Measurements from ENCODE around the gene SLC25A12. TPM values are rescaled to one million over a fixed set of nuclear protein-coding genes. Genes with fewer than 3 reads are reported as not detected.

Gene SLC25A12
- total and polyA plus RNA-seq, 9 of the 15 experiments (the other 6 are each of a cell fraction or from before 2014, with no cell fraction given), result 13.5 to 36.5 (median 21.7) TPM

DNA sequence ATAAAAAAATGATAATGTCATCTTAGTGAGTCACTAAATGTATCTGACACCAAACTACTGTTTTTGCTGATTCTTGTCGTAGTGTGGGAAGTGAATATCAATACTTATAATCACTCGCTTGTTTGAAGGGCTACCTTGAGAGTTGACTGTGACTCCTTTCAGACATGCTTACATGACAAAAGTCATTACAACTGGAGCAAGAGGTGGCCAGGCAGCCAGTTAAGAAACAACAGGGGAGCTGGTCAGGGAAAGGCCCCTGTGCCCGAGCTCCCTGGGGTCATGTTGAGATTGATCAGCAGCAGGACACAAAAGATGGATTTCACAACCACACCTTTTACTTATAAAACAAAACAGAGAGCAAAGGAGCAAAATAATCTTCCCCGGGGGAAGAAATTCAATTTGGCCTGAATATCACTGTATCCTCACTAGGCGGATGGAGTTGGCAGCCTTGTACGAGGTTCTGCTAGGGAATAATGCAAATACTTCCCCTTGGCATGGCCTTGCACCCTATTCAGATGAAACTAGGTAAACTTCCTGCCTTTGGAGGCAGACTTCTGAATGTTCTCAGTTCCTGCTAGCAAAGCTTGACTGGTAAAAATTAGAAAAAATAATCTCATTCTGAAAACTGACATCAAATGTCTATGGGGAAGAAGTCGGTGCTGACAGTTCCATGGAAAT is 105.6 kb downstream of the SLC25A12 start:
- POLR2A ChIA-PET, result interaction anchor here (1.3 kb wide), 1 partner anchor 8 kb away, joined by 3 read pairs; no protein-coding TSS in a partner anchor
- Histone ChIP-seq H3K36me3 (ENCODE audit: control insufficient read depth, insufficient read depth, low read length) (peaks cover 58% of the 10 kb centered on the region), H3K4me1 (replicated peaks in 1 of 2; ENCODE audit: control insufficient read depth in 2 of 2, insufficient read depth in 2 of 2, low read length in 2 of 2) (no peaks in the 10 kb centered on the region), H3K27me3 (ENCODE audit: control insufficient read depth in 2 of 2, insufficient read depth in 2 of 2, low read length in 2 of 2) (no peaks in the 10 kb centered on the region), H4K20me1 (replicated peaks; ENCODE audit: control insufficient read depth, insufficient read depth, low read length) (no peaks in the 10 kb centered on the region), H2AFZ (ENCODE audit: low read depth, low read length) (no peak overlapping the region), H3K9me1 (ENCODE audit: control insufficient read depth, insufficient read depth, low read length) (no peaks in the 10 kb centered on the region), H3K4me2 (ENCODE audit: insufficient read depth, low read length) (no peak overlapping the region), H3K9me3 (replicated peaks; ENCODE audit: control insufficient read depth, insufficient read depth, low read depth, low read length) (no peaks in the 10 kb centered on the region), H3K4me3 (no peak overlapping the region), H3K27ac (ENCODE audit: extremely low read depth, low read depth, low read length) (no peak overlapping the region), H3K79me2 (ENCODE audit: control insufficient read depth, insufficient read depth, low read length) (no peaks in the 10 kb centered on the region), H3K9ac (ENCODE audit: insufficient read depth in 1 of 2, low read depth in 2 of 2, low read length in 2 of 2) (no peak overlapping the region)
- no peak for FAIRE-seq
- WGBS (ENCODE audit: insufficient coverage, low coverage, missing lambda C conversion rate), result 77% methylated on average over 7 of the region's 7 CpGs
- no TSS peak for BruUV-seq (replicated peaks)
- DNase-seq (ENCODE audit: extremely low read depth in 1 of 4, low spot score in 3 of 4), result no peak
- CTCF ChIA-PET (ENCODE audit: low intra/inter-chr PET ratio), result no interaction called here
- intact Hi-C loops (cut with micrococcal nuclease), result no loop called here
- in situ Hi-C loops (cut with MboI), result no loop called here
- ATAC-seq, result no peak
- TF ChIP-seq NFRKB (IDR thresholded peaks at IDR 0.05; ENCODE audit: low read depth) (no peak), ZNF224 (CRISPR knock-in tag; IDR thresholded peaks at IDR 0.05) (no peak), RBM39 (optimal IDR thresholded peaks at IDR 0.05; ENCODE audit: low read depth, low read length) (no peak), HDGF (IDR thresholded peaks at IDR 0.05) (no peak), CBX8 (IDR thresholded peaks at IDR 0.05; ENCODE audit: borderline replicate concordance, extremely low read depth, low read depth, low read length, poor library complexity, severe bottlenecking) (no peak), SMAD1 (IDR thresholded peaks at IDR 0.05; ENCODE audit: low read depth, low read length, partially characterized antibody) (no peak)

Measured in K562 (cell line).